PC-3 (cell line): ENCODE measurements around the gene CD177. TPM values are rescaled to one million over a fixed set of nuclear protein-coding genes. Genes with fewer than 3 reads are reported as not detected.
A peak's percentile ranks its signal among the peaks of the same experiment; 100 is the strongest.

ENCODE experiments used
- ATAC-seq: fragments of 200-7000 bp; cut with Tn5 transposase; 2 replicates; pipeline ENCODE4 v1.9.1; 2020; ENCODE audit warnings: mild to moderate bottlenecking, moderate library complexity
- BruUV-seq: library from RNA; stranded (reverse); fragments of 400-500 nt; replicated peaks from 2 replicates; lab custom pipeline; 2021; lab: Mats Ljungman, UMichigan
- CTCF ChIA-PET: fragments of 300-600 bp; sonication (Branson Sonifier 250); formaldehyde crosslinking; loops from one replicate; lab custom pipeline; 2022; ENCODE audit warnings: antibody characterized with exemption; lab: Charles Lee
- POLR2A ChIA-PET: fragments of 300-600 bp; sonication (Branson Sonifier 250); formaldehyde crosslinking; loops from one replicate; lab custom pipeline; 2022; ENCODE audit warnings: antibody characterized with exemption; ENCODE audit not compliant: unreplicated experiment; lab: Charles Lee
- DNase-seq: peaks from one replicate; pipeline ENCODE4 v3.0.0-alpha.2; 2015
- H2AFZ ChIP-seq: fragments of 300-600 bp; sonication (generic); 2 replicates; pipeline ENCODE4 v1.6.0; 2016; ENCODE audit warnings: antibody characterized with exemption, low read length
- H3F3A ChIP-seq: fragments of 300-600 bp; sonication (generic); one replicate; pipeline ENCODE4 v1.6.0; 2017; ENCODE audit warnings: antibody characterized with exemption, low read length, control low read depth, mild to moderate bottlenecking; ENCODE audit not compliant: unreplicated experiment
- H3K27ac ChIP-seq: fragments of 300-600 bp; sonication (generic); 2 replicates; pipeline ENCODE4 v1.5.1; 2016; ENCODE audit warnings: mild to moderate bottlenecking, low read length
- H3K27me3 ChIP-seq: fragments of 300-600 bp; sonication (generic); 2 replicates; pipeline ENCODE4 v1.6.1; 2016; ENCODE audit warnings: low read length, mixed read lengths
- H3K36me3 ChIP-seq: fragments of 300-600 bp; sonication (generic); 2 replicates; pipeline ENCODE4 v1.6.1; 2016; ENCODE audit warnings: low read depth, mixed run types, low read length, mixed read lengths
- H3K4me1 ChIP-seq: fragments of 300-600 bp; sonication (generic); 2 replicates; pipeline ENCODE4 v1.5.1; 2016; ENCODE audit warnings: low read length; ENCODE audit not compliant: insufficient read depth
- H3K4me2 ChIP-seq: fragments of 300-600 bp; sonication (generic); 2 replicates; pipeline ENCODE4 v1.6.0; 2016; ENCODE audit warnings: low read length
- H3K4me3 ChIP-seq: fragments of 300-600 bp; sonication (generic); 2 replicates; pipeline ENCODE4 v1.5.1; 2016; ENCODE audit warnings: mild to moderate bottlenecking, low read length, mixed read lengths
- H3K79me2 ChIP-seq: fragments of 300-600 bp; sonication (generic); 2 replicates; pipeline ENCODE4 v1.6.1; 2017; ENCODE audit warnings: low read length, mixed read lengths
- H3K9ac ChIP-seq: fragments of 300-600 bp; sonication (generic); 2 replicates; pipeline ENCODE4 v1.6.0; 2016; ENCODE audit warnings: mild to moderate bottlenecking, low read length
- H3K9me2 ChIP-seq: fragments of 300-600 bp; sonication (generic); replicated peaks from 2 replicates; pipeline ENCODE4 v1.6.1; 2016; ENCODE audit warnings: mixed run types, low read length, mixed read lengths
- H3K9me3 ChIP-seq: fragments of 300-600 bp; sonication (generic); 2 replicates; pipeline ENCODE4 v1.6.1; 2016; ENCODE audit warnings: low read length, mixed read lengths
- H4K20me1 ChIP-seq: fragments of 300-600 bp; sonication (generic); 2 replicates; pipeline ENCODE4 v1.6.1; 2016; ENCODE audit warnings: low read length, mixed read lengths
- CTCF ChIP-seq: fragments of 300-600 bp; sonication (generic); conservative IDR thresholded peaks from 2 replicates; pipeline ENCODE4 v1.5.1; 2017; ENCODE audit warnings: antibody characterized with exemption, low read depth, mild to moderate bottlenecking, low read length
- EZH2 ChIP-seq: fragments of 300-600 bp; sonication (generic); IDR thresholded peaks from one replicate; pipeline ENCODE4 v1.6.1; 2017; ENCODE audit warnings: antibody characterized with exemption, mild to moderate bottlenecking, low read length; ENCODE audit not compliant: unreplicated experiment
- EZH2phosphoT487 ChIP-seq: fragments of 300-600 bp; sonication (generic); IDR thresholded peaks from 2 replicates; pipeline ENCODE4 v1.6.1; 2018; ENCODE audit warnings: mild to moderate bottlenecking, antibody characterized with exemption, low read length, borderline replicate concordance
- intact Hi-C: fragments of 100-400 bp; cut with micrococcal nuclease; formaldehyde crosslinking; loops from 2 replicates; pipeline ENCODE4 v1.9.0; 2023
- total RNA-seq: library from RNA; depleted of rRNA; stranded (reverse); fragments of >200 nt; gene quantifications from 2 replicates; pipeline ENCODE4 v1.2.3, GENCODE V29; 2014

Gene CD177
- total RNA-seq, 1 experiment from 2014 or later = 0.55 TPM

- DNase-seq (peak; percentile 79), ATAC-seq (peak; percentile 89)
- CTCF ChIA-PET = interaction anchor here (0.6 to 0.9 kb wide), 2 partner anchors 209 to 778 kb away, joined by 3 to 4 read pairs; no protein-coding TSS in a partner anchor
- H3K4me1 ChIP-seq = peaks cover 32% of the 10 kb centered on the region
- no peaks in the 10 kb centered on the region for H3K27me3 ChIP-seq
- H4K20me1 ChIP-seq = no peaks in the 10 kb centered on the region
- H3K9ac ChIP-seq = no peak overlapping the region
- peak overlapping the region; percentile 12; the same call in 1 of the 2 replicates for H3K27ac ChIP-seq
- no TSS peak for BruUV-seq
- peaks cover 2% of the 10 kb centered on the region; the same call in 1 of the 2 replicates for H3K36me3 ChIP-seq
- no peaks in the 10 kb centered on the region for H3K79me2 ChIP-seq
- no peaks in the 10 kb centered on the region for H3K9me2 ChIP-seq
- intact Hi-C loops = loop anchor here (10.0 kb wide), 1 partner anchor 105 kb away; the partner anchor contains the start of gene PSG4
- no peak overlapping the region for H2AFZ ChIP-seq
- no peaks in the 10 kb centered on the region for H3K9me3 ChIP-seq
- H3F3A ChIP-seq = no peaks in the 10 kb centered on the region
- TF ChIP-seq EZH2phosphoT487 (no peak), CTCF (no peak), EZH2 (no peak)
- POLR2A ChIA-PET = no interaction called here
- no peak overlapping the region for H3K4me3 ChIP-seq
- peak overlapping the region; percentile 57 for H3K4me2 ChIP-seq
These were observed 43.3 kb upstream of the CD177 start for GRCh38 chr19:43310221-43310620.

- TF ChIP-seq CTCF (no peak), EZH2phosphoT487 (no peak), EZH2 (no peak)
These were observed 42.2 kb upstream of the CD177 start for GRCh38 chr19:43311256-43311655.

GRCh38 chr19:43311706-43312105, 41.8 kb upstream of the CD177 start:
- intact Hi-C loops = loop anchor here (10.0 kb wide), 1 partner anchor 107 kb away; the partner anchor contains the start of gene PSG4
- ATAC-seq (no peak), DNase-seq (no peak)
- H3F3A ChIP-seq = no peaks in the 10 kb centered on the region
- H3K9me3 ChIP-seq = no peaks in the 10 kb centered on the region
- no TSS peak for BruUV-seq
- no peak overlapping the region for H3K27ac ChIP-seq
- peaks cover 2% of the 10 kb centered on the region; the same call in 1 of the 2 replicates for H3K36me3 ChIP-seq
- no peaks in the 10 kb centered on the region for H3K9me2 ChIP-seq
- H3K4me1 ChIP-seq = peaks cover 24% of the 10 kb centered on the region
- H3K9ac ChIP-seq = no peak overlapping the region
- no peak overlapping the region for H2AFZ ChIP-seq
- H3K79me2 ChIP-seq = no peaks in the 10 kb centered on the region
- ChIA-PET POLR2A (no interaction called here), CTCF (no interaction called here)
- no peak overlapping the region for H3K4me3 ChIP-seq
- no peak for TF ChIP-seq CTCF
- no peak for TF ChIP-seq EZH2phosphoT487
- TF ChIP-seq EZH2 = no peak
- no peaks in the 10 kb centered on the region for H3K27me3 ChIP-seq
- H3K4me2 ChIP-seq = no peak overlapping the region
- no peaks in the 10 kb centered on the region for H4K20me1 ChIP-seq

More at GRCh38 chr19:43311256-43311655, 42.2 kb upstream of the CD177 start:
- intact Hi-C loops = loop anchor here (10.0 kb wide), 1 partner anchor 106 kb away; the partner anchor contains the start of gene PSG4
- Histone ChIP-seq H3K4me3 (no peak overlapping the region), H3K79me2 (no peaks in the 10 kb centered on the region), H3F3A (no peaks in the 10 kb centered on the region), H4K20me1 (no peaks in the 10 kb centered on the region), H3K36me3 (peaks cover 2% of the 10 kb centered on the region; the same call in 1 of the 2 replicates), H3K27me3 (no peaks in the 10 kb centered on the region), H3K9ac (no peak overlapping the region), H3K9me3 (no peaks in the 10 kb centered on the region), H3K4me2 (no peak overlapping the region), H3K9me2 (no peaks in the 10 kb centered on the region), H2AFZ (no peak overlapping the region), H3K27ac (no peak overlapping the region), H3K4me1 (peaks cover 25% of the 10 kb centered on the region)
- no TSS peak for BruUV-seq
- ChIA-PET CTCF (no interaction called here), POLR2A (interaction anchor here (0.7 kb wide), 1 partner anchor 357 kb away, joined by 3 read pairs; no protein-coding TSS in a partner anchor)
- DNase-seq = no peak
- no peak for ATAC-seq
